ENCODE measurements around the gene GAB2. TPM values are rescaled to one million over a fixed set of nuclear protein-coding genes. Genes with fewer than 3 reads are reported as not detected.
A peak's percentile ranks its signal among the peaks of the same experiment; 100 is the strongest.
"Not testable (repeated sequence)": the region's sequence is repeated elsewhere in the genome, so short reads cannot be mapped to it uniquely, and the experiment has no call there.

Gene GAB2
- total RNA-seq, 1 donor from 2014 or later, result 10.4 TPM

GRCh38 chr11:78250099-78250498 is 167.5 kb downstream of the GAB2 start:
- Histone ChIP-seq H3K4me1 (ENCODE audit: control insufficient read depth in 3 of 3, insufficient read depth in 3 of 3, low read length in 3 of 3) (peaks cover 7 to 13% (median 12%) of the 10 kb centered on the region in 3 donors), H3K4me3 (ENCODE audit: low read length in 3 of 3) (no peak overlapping the region), H3K9ac (ENCODE audit: low read depth in 1 of 3, low read length in 3 of 3) (no peak overlapping the region), H3K27me3 (ENCODE audit: control insufficient read depth in 3 of 3, insufficient read depth in 3 of 3, low read length in 3 of 3) (no peaks in the 10 kb centered on the region), H3K36me3 (ENCODE audit: control insufficient read depth in 3 of 3, insufficient read depth in 3 of 3, low read length in 3 of 3) (peaks cover 0 to 2% (median 0%) of the 10 kb centered on the region in 3 donors), H3K27ac (ENCODE audit: low read depth, low read length) (no peak overlapping the region), H3K9me3 (ENCODE audit: control insufficient read depth in 3 of 3, low read length in 3 of 3) (no peaks in the 10 kb centered on the region)

GRCh38 chr11:78248903-78249302 is 168.7 kb downstream of the GAB2 start:
- H3K9me3 ChIP-seq (ENCODE audit: control insufficient read depth in 3 of 3, low read length in 3 of 3), result no peaks in the 10 kb centered on the region

GRCh38 chr11:78248191-78248590 is 169.4 kb downstream of the GAB2 start:
- Histone ChIP-seq H3K36me3 (ENCODE audit: control insufficient read depth in 3 of 3, insufficient read depth in 3 of 3, low read length in 3 of 3) (peaks cover 0 to 2% (median 0%) of the 10 kb centered on the region in 3 donors), H3K9me3 (ENCODE audit: control insufficient read depth in 3 of 3, low read length in 3 of 3) (no peaks in the 10 kb centered on the region), H3K4me3 (ENCODE audit: low read length in 3 of 3) (no peak overlapping the region), H3K27ac (ENCODE audit: low read depth, low read length) (no peak overlapping the region), H3K9ac (ENCODE audit: low read depth in 1 of 3, low read length in 3 of 3) (no peak overlapping the region), H3K27me3 (ENCODE audit: control insufficient read depth in 3 of 3, insufficient read depth in 3 of 3, low read length in 3 of 3) (no peaks in the 10 kb centered on the region), H3K4me1 (ENCODE audit: control insufficient read depth in 3 of 3, insufficient read depth in 3 of 3, low read length in 3 of 3) (peaks cover 11 to 13% (median 12%) of the 10 kb centered on the region in 3 donors)

More at GRCh38 chr11:78248903-78249302, 168.7 kb downstream of the GAB2 start:
- Histone ChIP-seq H3K27ac (ENCODE audit: low read depth, low read length) (no peak overlapping the region), H3K27me3 (ENCODE audit: control insufficient read depth in 3 of 3, insufficient read depth in 3 of 3, low read length in 3 of 3) (no peaks in the 10 kb centered on the region), H3K4me1 (ENCODE audit: control insufficient read depth in 3 of 3, insufficient read depth in 3 of 3, low read length in 3 of 3) (peaks cover 11 to 13% (median 12%) of the 10 kb centered on the region in 3 donors), H3K4me3 (ENCODE audit: low read length in 3 of 3) (no peak overlapping the region), H3K36me3 (ENCODE audit: control insufficient read depth in 3 of 3, insufficient read depth in 3 of 3, low read length in 3 of 3) (peaks cover 0 to 2% (median 0%) of the 10 kb centered on the region in 3 donors), H3K9ac (ENCODE audit: low read depth in 1 of 3, low read length in 3 of 3) (no peak overlapping the region)

GRCh38 chr11:78244546-78245255 is 172.9 kb downstream of the GAB2 start:
- H3K27ac ChIP-seq (ENCODE audit: low read depth, low read length), result no peak overlapping the region

GRCh38 chr11:78244080-78244479 is 173.5 kb downstream of the GAB2 start:
- no peak overlapping the region for H3K27ac ChIP-seq (ENCODE audit: low read depth, low read length)
- peak overlapping the region in 1 of 3 donors; percentile 24 for H3K4me3 ChIP-seq (ENCODE audit: low read length in 3 of 3)
- H3K4me1 ChIP-seq (ENCODE audit: control insufficient read depth in 3 of 3, insufficient read depth in 3 of 3, low read length in 3 of 3), result peaks cover 0 to 4% (median 0%) of the 10 kb centered on the region in 3 donors
- peaks cover 0 to 2% (median 0%) of the 10 kb centered on the region in 3 donors for H3K36me3 ChIP-seq (ENCODE audit: control insufficient read depth in 3 of 3, insufficient read depth in 3 of 3, low read length in 3 of 3)
- no peaks in the 10 kb centered on the region for H3K27me3 ChIP-seq (ENCODE audit: control insufficient read depth in 3 of 3, insufficient read depth in 3 of 3, low read length in 3 of 3)
- H3K9me3 ChIP-seq (ENCODE audit: control insufficient read depth in 3 of 3, low read length in 3 of 3), result peaks cover 0 to 5% (median 3%) of the 10 kb centered on the region in 3 donors
- no peak overlapping the region for H3K9ac ChIP-seq (ENCODE audit: low read depth in 1 of 3, low read length in 3 of 3)

More at GRCh38 chr11:78244546-78245255, 172.9 kb downstream of the GAB2 start:
- H3K9ac ChIP-seq (ENCODE audit: low read depth in 1 of 3, low read length in 3 of 3), result no peak overlapping the region
- H3K36me3 ChIP-seq (ENCODE audit: control insufficient read depth in 3 of 3, insufficient read depth in 3 of 3, low read length in 3 of 3), result peaks cover 0 to 2% (median 0%) of the 10 kb centered on the region in 3 donors
- H3K4me1 ChIP-seq (ENCODE audit: control insufficient read depth in 3 of 3, insufficient read depth in 3 of 3, low read length in 3 of 3), result peaks cover 0 to 4% (median 0%) of the 10 kb centered on the region in 3 donors
- peak overlapping the region in 1 of 3 donors; percentile 24 for H3K4me3 ChIP-seq (ENCODE audit: low read length in 3 of 3)
- H3K27me3 ChIP-seq (ENCODE audit: control insufficient read depth in 3 of 3, insufficient read depth in 3 of 3, low read length in 3 of 3), result no peaks in the 10 kb centered on the region
- peaks cover 0 to 5% (median under 1%) of the 10 kb centered on the region in 3 donors for H3K9me3 ChIP-seq (ENCODE audit: control insufficient read depth in 3 of 3, low read length in 3 of 3)

GRCh38 chr11:78241475-78241874 is 176.1 kb downstream of the GAB2 start:
- Histone ChIP-seq H3K27me3 (ENCODE audit: control insufficient read depth in 3 of 3, insufficient read depth in 3 of 3, low read length in 3 of 3) (no peaks in the 10 kb centered on the region), H3K27ac (ENCODE audit: low read depth, low read length) (no peak overlapping the region), H3K9me3 (ENCODE audit: control insufficient read depth in 3 of 3, low read length in 3 of 3) (peaks cover 0 to 5% (median 3%) of the 10 kb centered on the region in 3 donors), H3K4me3 (ENCODE audit: low read length in 3 of 3) (no peak overlapping the region), H3K36me3 (ENCODE audit: control insufficient read depth in 3 of 3, insufficient read depth in 3 of 3, low read length in 3 of 3) (no peaks in the 10 kb centered on the region), H3K4me1 (ENCODE audit: control insufficient read depth in 3 of 3, insufficient read depth in 3 of 3, low read length in 3 of 3) (peaks cover 0 to 4% (median 0%) of the 10 kb centered on the region in 3 donors), H3K9ac (ENCODE audit: low read depth in 1 of 3, low read length in 3 of 3) (no peak overlapping the region)

- no peaks in the 10 kb centered on the region for H3K36me3 ChIP-seq (ENCODE audit: control insufficient read depth in 3 of 3, insufficient read depth in 3 of 3, low read length in 3 of 3)
- no peak overlapping the region for H3K9ac ChIP-seq (ENCODE audit: low read depth in 1 of 3, low read length in 3 of 3)
- no peak overlapping the region for H3K4me3 ChIP-seq (ENCODE audit: low read length in 3 of 3)
These were observed 177.8 kb downstream of the GAB2 start for GRCh38 chr11:78239781-78240180.

GRCh38 chr11:78237293-78238046 is 180.2 kb downstream of the GAB2 start:
- Histone ChIP-seq H3K4me3 (ENCODE audit: low read length in 3 of 3) (no peak overlapping the region), H3K9ac (ENCODE audit: low read depth in 1 of 3, low read length in 3 of 3) (no peak overlapping the region), H3K27me3 (ENCODE audit: control insufficient read depth in 3 of 3, insufficient read depth in 3 of 3, low read length in 3 of 3) (no peaks in the 10 kb centered on the region), H3K36me3 (ENCODE audit: control insufficient read depth in 3 of 3, insufficient read depth in 3 of 3, low read length in 3 of 3) (no peaks in the 10 kb centered on the region), H3K27ac (ENCODE audit: low read depth, low read length) (no peak overlapping the region), H3K9me3 (ENCODE audit: control insufficient read depth in 3 of 3, low read length in 3 of 3) (peaks cover 0 to 5% (median 3%) of the 10 kb centered on the region in 3 donors), H3K4me1 (ENCODE audit: control insufficient read depth in 3 of 3, insufficient read depth in 3 of 3, low read length in 3 of 3) (peaks cover 3 to 7% (median 3%) of the 10 kb centered on the region in 3 donors)

More at GRCh38 chr11:78239781-78240180, 177.8 kb downstream of the GAB2 start:
- Histone ChIP-seq H3K9me3 (ENCODE audit: control insufficient read depth in 3 of 3, low read length in 3 of 3) (peaks cover 0 to 5% (median 3%) of the 10 kb centered on the region in 3 donors), H3K4me1 (ENCODE audit: control insufficient read depth in 3 of 3, insufficient read depth in 3 of 3, low read length in 3 of 3) (peaks cover 0 to 4% (median 0%) of the 10 kb centered on the region in 3 donors), H3K27me3 (ENCODE audit: control insufficient read depth in 3 of 3, insufficient read depth in 3 of 3, low read length in 3 of 3) (no peaks in the 10 kb centered on the region), H3K27ac (ENCODE audit: low read depth, low read length) (no peak overlapping the region)

GRCh38 chr11:78234006-78234405 is 183.6 kb downstream of the GAB2 start:
- H3K27me3 ChIP-seq (ENCODE audit: control insufficient read depth in 3 of 3, insufficient read depth in 3 of 3, low read length in 3 of 3), result no peaks in the 10 kb centered on the region
- no peak overlapping the region for H3K4me3 ChIP-seq (ENCODE audit: low read length in 3 of 3)
- H3K36me3 ChIP-seq (ENCODE audit: control insufficient read depth in 3 of 3, insufficient read depth in 3 of 3, low read length in 3 of 3), result no peaks in the 10 kb centered on the region
- no peak overlapping the region for H3K27ac ChIP-seq (ENCODE audit: low read depth, low read length)
- H3K9ac ChIP-seq (ENCODE audit: low read depth in 1 of 3, low read length in 3 of 3), result no peak overlapping the region
- peaks cover 14 to 25% (median 15%) of the 10 kb centered on the region in 3 donors for H3K4me1 ChIP-seq (ENCODE audit: control insufficient read depth in 3 of 3, insufficient read depth in 3 of 3, low read length in 3 of 3)
- H3K9me3 ChIP-seq (ENCODE audit: control insufficient read depth in 3 of 3, low read length in 3 of 3), result no peaks in the 10 kb centered on the region

- not testable (repeated sequence) for H3K9me3 ChIP-seq (ENCODE audit: control insufficient read depth in 3 of 3, low read length in 3 of 3); H3K4me3 ChIP-seq (ENCODE audit: low read length in 3 of 3); H3K9ac ChIP-seq (ENCODE audit: low read depth in 1 of 3, low read length in 3 of 3); H3K27ac ChIP-seq (ENCODE audit: low read depth, low read length); H3K27me3 ChIP-seq (ENCODE audit: control insufficient read depth in 3 of 3, insufficient read depth in 3 of 3, low read length in 3 of 3); H3K36me3 ChIP-seq (ENCODE audit: control insufficient read depth in 3 of 3, insufficient read depth in 3 of 3, low read length in 3 of 3)
- H3K4me1 ChIP-seq (ENCODE audit: control insufficient read depth in 3 of 3, insufficient read depth in 3 of 3, low read length in 3 of 3), result peaks cover 14 to 25% (median 15%) of the 10 kb centered on the region in 3 donors
These were observed 184.6 kb downstream of the GAB2 start for GRCh38 chr11:78233046-78233445.
